Adrenal gland (tissue), 12 donors: Measurements from ENCODE around the gene RND2. TPM values are rescaled to one million over a fixed set of nuclear protein-coding genes. Genes with fewer than 3 reads are reported as not detected.
A peak's percentile ranks its signal among the peaks of the same experiment; 100 is the strongest.

ENCODE experiments used
- DNase-seq, 7 donors: peaks; one replicate each; pipeline ENCODE4 v3.0.0-alpha.2; 2019 to 2020
- H3K27ac ChIP-seq, 5 donors: fragments of 200-600 bp; sonication (generic) in 4 of 5; 1 replicate in 3 of 5; 2 replicates in 2 of 5; pipeline versions ENCODE4 v1.5.1 to v1.8.0; 2016 to 2020; ENCODE audit warnings: mild to moderate bottlenecking in 1 of 5
- H3K27me3 ChIP-seq: fragments of 200-600 bp; 2 replicates; pipeline ENCODE4 v1.8.0; 2021
- H3K36me3 ChIP-seq, 2 donors: fragments of 200-600 bp; replicated peaks in 1 of 2; 1 replicate in 1 of 2; 2 replicates in 1 of 2; pipeline versions ENCODE4 v1.5.1 to v1.8.0; 2018 to 2022
- H3K4me1 ChIP-seq, 2 donors: fragments of 200-600 bp; replicated peaks in 1 of 2; 1 replicate in 1 of 2; 2 replicates in 1 of 2; pipeline versions ENCODE4 v1.5.1 to v1.8.0; 2018 to 2021
- H3K4me3 ChIP-seq, 4 donors: fragments of 200-600 bp; sonication (generic) in 3 of 4; one replicate each; pipeline ENCODE4 v1.5.1; 2016 to 2018
- H3K9me3 ChIP-seq, 3 donors: fragments of 200-600 bp; sonication (generic) in 1 of 3; replicated peaks in 1 of 3; 1 replicate in 2 of 3; 2 replicates in 1 of 3; pipeline versions ENCODE4 v1.5.1 to v1.8.0; 2016 to 2021
- CTCF ChIP-seq, 6 experiments: fragments of 450-650 bp in 4 of 6; fragments of 200-600 bp in 2 of 6; sonication (generic) in 1 of 6; IDR thresholded peaks; 1 replicate in 5 of 6; 2 replicates in 1 of 6; pipeline versions ENCODE4 v1.5.1 to v1.8.0; 2016 to 2021; ENCODE audit warnings: antibody characterized with exemption in 6 of 6, mild to moderate bottlenecking in 2 of 6, moderate library complexity in 1 of 6
- POLR2A ChIP-seq, 2 donors: fragments of 450-650 bp; IDR thresholded peaks; one replicate each; pipeline ENCODE4 v1.6.1; 2017; ENCODE audit warnings: antibody characterized with exemption in 2 of 2, mild to moderate bottlenecking in 2 of 2, moderate library complexity in 1 of 2
- WGBS, 4 donors: extraction: QIAGEN DNeasy Blood & Tissue Kit in 2 of 4; methylation state at CpG; one replicate each; pipeline versions ENCODE4 v1.1.5 to v1.1.7; 2013 to 2017; 5-methylcytosine and 5-hydroxymethylcytosine counted together
- intact Hi-C, 2 donors: fragments of 100-400 bp; cut with DNase I; formaldehyde crosslinking; loops; one replicate each; pipeline versions ENCODE4 v1.14.1 to v1.15.0; 2022 to 2023
- polyA plus RNA-seq, 3 donors: library from polyadenylated mRNA; stranded (reverse); fragments of 200-250 nt in 2 of 3; fragments of 350-450 nt in 1 of 3; fragmentation: Illumina TruSeq in 1 of 3; extraction: RNeasy Lipid Tissue Mini Kit (QIAGEN cat#74804) in 1 of 3; gene quantifications; one replicate each; pipeline ENCODE4 v1.2.3, GENCODE V29; 2013 to 2014
- total RNA-seq, 9 donors: library from RNA; depleted of rRNA in 4 of 9; stranded (reverse); fragments of >200 nt in 4 of 9; fragments of 120-200 nt in 1 of 9; fragmentation: NEBNext Ultra II Directional in 1 of 9; extraction: Animal tissue kit (Norgen Biotek cat#: 25700) in 1 of 9; gene quantifications; one replicate each; pipeline versions ENCODE4 v1.1.0 to v1.2.4, GENCODE V29; 2013 to 2023
- donor health status: healthy with polysubstance abuse.
- donor health status: Bipolar disorder and iron deficiency.
- donor health status: DM: yes; HTN: yes; CAD: no.
- donor health status: DM: no; HTN: no; CAD: no.
- donor health status: DM: no; HTN: no; CAD: no.
- donor health status: DM: yes; HTN: yes; CAD: no.

The RND2 gene
- total and polyA plus RNA-seq, 12 donors = 1.3 to 8.2 (median 3.6) TPM

GRCh38 chr17:43011728-43012472 lies 13.1 kb upstream of the RND2 start:
- H3K27ac ChIP-seq = peak overlapping the region in 3 of 5 donors; percentile 31 to 87 (median 65)
- DNase-seq = peak in 3 of 7 donors; percentile 35 to 73 (median 57)
- no peak overlapping the region for H3K4me3 ChIP-seq
- peaks cover 40 to 67% of the 10 kb centered on the region in 2 donors for H3K4me1 ChIP-seq
- intact Hi-C loops = no loop called here
- 55 to 72% (median 70%) methylated on average over 10 to 15 of the region's 15 CpGs for WGBS, 4 donors
- H3K27me3 ChIP-seq = no peaks in the 10 kb centered on the region
- TF ChIP-seq POLR2A (IDR thresholded peaks at IDR 0.05) = no peak
- no peak for TF ChIP-seq CTCF (IDR thresholded peaks at IDR 0.05)
- H3K36me3 ChIP-seq = peaks cover 0 to 33% of the 10 kb centered on the region in 2 donors
- no peaks in the 10 kb centered on the region for H3K9me3 ChIP-seq

- Histone ChIP-seq H3K9me3 (no peaks in the 10 kb centered on the region), H3K36me3 (peaks cover 0 to 45% of the 10 kb centered on the region in 2 donors), H3K27ac (peak overlapping the region in 2 of 5 donors; percentile 76 to 87), H3K27me3 (no peaks in the 10 kb centered on the region), H3K4me3 (no peak overlapping the region), H3K4me1 (peaks cover 42 to 63% of the 10 kb centered on the region in 2 donors)
- 80 to 87% (median 84%) methylated on average over 4 to 8 of the region's 8 CpGs for WGBS, 4 donors
- no peak for TF ChIP-seq POLR2A (IDR thresholded peaks at IDR 0.05)
- TF ChIP-seq CTCF (IDR thresholded peaks at IDR 0.05) = no peak
- intact Hi-C loops = no loop called here
- peak in 1 of 7 donors; percentile 32 for DNase-seq
These were observed 11.7 kb upstream of the RND2 start for GRCh38 chr17:43013296-43013695.

GRCh38 chr17:43014020-43014648 lies 10.9 kb upstream of the RND2 start:
- H3K27me3 ChIP-seq = no peaks in the 10 kb centered on the region
- WGBS, 4 donors = 47 to 81% (median 57%) methylated on average over 10 to 12 of the region's 12 CpGs
- H3K4me3 ChIP-seq = no peak overlapping the region
- H3K4me1 ChIP-seq = peaks cover 51 to 71% of the 10 kb centered on the region in 2 donors
- intact Hi-C loops = no loop called here
- DNase-seq = peak in 5 of 7 donors; percentile 45 to 71 (median 66)
- H3K27ac ChIP-seq = peak overlapping the region in 3 of 5 donors; percentile 64 to 87 (median 76)
- no peaks in the 10 kb centered on the region for H3K9me3 ChIP-seq
- TF ChIP-seq CTCF (IDR thresholded peaks at IDR 0.05) (no peak), POLR2A (IDR thresholded peaks at IDR 0.05) (no peak)
- peaks cover 0 to 47% of the 10 kb centered on the region in 2 donors for H3K36me3 ChIP-seq
